Tibial nerve (tissue), 4 donors: ENCODE data around the gene AUTS2.

Experiments
- CTCF ChIP-seq, 5 experiments: fragments of 200-600 bp in 3 of 5; fragments of 450-650 bp in 2 of 5; sonication (generic) in 3 of 5; IDR thresholded peaks; one replicate each; pipeline ENCODE4 v1.5.1; 2016 to 2019; ENCODE audit warnings: antibody characterized with exemption in 5 of 5, mild to moderate bottlenecking in 3 of 5, moderate library complexity in 2 of 5
- EP300 ChIP-seq, 2 donors: sonication (generic); formaldehyde crosslinking; IDR thresholded peaks; one replicate each; pipeline ENCODE4 v1.6.1; 2017; ENCODE audit warnings: antibody characterized with exemption in 2 of 2, mild to moderate bottlenecking in 1 of 2
- POLR2A ChIP-seq, 2 donors: fragments of 450-650 bp; IDR thresholded peaks; one replicate each; pipeline ENCODE4 v1.6.1; 2017; ENCODE audit warnings: antibody characterized with exemption in 2 of 2, mild to moderate bottlenecking in 2 of 2, moderate library complexity in 2 of 2

DNA sequence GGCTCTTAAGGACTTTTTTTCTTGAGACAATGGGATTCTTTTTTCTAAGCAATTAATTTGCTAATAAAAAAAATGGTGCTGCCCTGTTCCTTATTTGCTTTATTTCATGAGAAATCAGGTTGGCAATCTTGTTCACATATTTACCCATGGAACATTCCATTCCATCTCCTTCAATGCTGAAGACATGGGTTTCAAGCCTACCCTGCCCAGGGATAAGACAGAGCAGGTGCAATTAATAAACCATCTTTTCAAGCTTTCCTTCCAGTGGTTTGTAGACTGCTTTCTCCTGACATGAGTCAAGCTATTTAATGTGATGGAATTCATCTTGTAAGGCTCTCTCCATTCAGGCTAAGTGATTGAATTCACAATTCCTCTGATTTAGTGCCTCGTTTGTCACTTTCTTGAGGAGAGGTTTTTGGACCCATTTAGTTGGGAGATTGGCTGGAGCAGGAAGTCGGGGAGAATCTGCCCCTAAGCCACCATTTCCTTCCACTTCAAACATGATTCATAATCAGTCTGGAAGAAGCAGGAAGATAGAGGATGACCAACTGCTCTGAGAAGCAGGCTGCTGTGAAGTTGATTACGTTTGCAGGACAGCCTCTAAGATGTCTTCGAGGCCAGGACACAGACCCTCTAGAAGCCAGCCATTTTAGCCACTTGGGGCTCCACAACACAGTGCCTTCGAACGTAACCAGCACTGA lies 981.3 kb downstream of the AUTS2 start:
- TF ChIP-seq POLR2A (IDR thresholded peaks at IDR 0.05): no peak
- no peak for TF ChIP-seq CTCF (IDR thresholded peaks at IDR 0.05)
- TF ChIP-seq EP300 (IDR thresholded peaks at IDR 0.05): no peak
